ENCODE measurements around the gene SETDB1.

DNA sequence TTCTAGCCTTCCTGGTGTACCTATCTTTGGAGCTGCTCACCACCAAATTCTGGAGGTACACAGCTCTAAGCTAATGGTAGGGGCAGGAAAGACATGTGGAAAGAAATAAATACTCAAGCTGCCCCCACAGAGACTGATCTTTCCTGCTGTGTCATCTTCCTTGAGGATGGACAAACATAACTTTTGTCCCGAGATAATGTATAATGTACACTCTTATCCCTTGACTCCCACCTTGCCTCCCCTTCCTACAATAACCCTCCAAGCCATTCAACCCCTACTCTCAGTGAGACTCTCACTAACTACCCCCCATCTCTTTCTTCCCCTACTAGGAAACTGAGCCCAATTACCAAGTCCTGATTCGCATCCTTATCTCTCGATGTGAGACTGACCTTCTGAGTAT is 68.1 kb downstream of the SETDB1 start:
- TF ChIP-seq, protein P1, sequence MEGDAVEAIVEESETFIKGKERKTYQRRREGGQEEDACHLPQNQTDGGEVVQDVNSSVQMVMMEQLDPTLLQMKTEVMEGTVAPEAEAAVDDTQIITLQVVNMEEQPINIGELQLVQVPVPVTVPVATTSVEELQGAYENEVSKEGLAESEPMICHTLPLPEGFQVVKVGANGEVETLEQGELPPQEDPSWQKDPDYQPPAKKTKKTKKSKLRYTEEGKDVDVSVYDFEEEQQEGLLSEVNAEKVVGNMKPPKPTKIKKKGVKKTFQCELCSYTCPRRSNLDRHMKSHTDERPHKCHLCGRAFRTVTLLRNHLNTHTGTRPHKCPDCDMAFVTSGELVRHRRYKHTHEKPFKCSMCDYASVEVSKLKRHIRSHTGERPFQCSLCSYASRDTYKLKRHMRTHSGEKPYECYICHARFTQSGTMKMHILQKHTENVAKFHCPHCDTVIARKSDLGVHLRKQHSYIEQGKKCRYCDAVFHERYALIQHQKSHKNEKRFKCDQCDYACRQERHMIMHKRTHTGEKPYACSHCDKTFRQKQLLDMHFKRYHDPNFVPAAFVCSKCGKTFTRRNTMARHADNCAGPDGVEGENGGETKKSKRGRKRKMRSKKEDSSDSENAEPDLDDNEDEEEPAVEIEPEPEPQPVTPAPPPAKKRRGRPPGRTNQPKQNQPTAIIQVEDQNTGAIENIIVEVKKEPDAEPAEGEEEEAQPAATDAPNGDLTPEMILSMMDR (IDR thresholded peaks at IDR 0.05; ENCODE audit: insufficient read depth, low read length) = no peak
- TF ChIP-seq SPI1 (IDR thresholded peaks at IDR 0.05; ENCODE audit: borderline replicate concordance, low read depth) (no peak), POLR2AphosphoS5 (IDR thresholded peaks at IDR 0.05; ENCODE audit: low read depth) (no peak)

Measured in HL-60 (cell line).